ENCODE results near the gene AMH.
"Not testable (repeated sequence)": the region's sequence is repeated elsewhere in the genome, so short reads cannot be mapped to it uniquely, and the experiment has no call there.

The AMH gene

GRCh38 chr19:2249010-2249866 is at the start of gene AMH:
Gene AMH (plus strand): TSS chr19:2249323. CDS start chr19:2249333, 10 bp downstream.
- DNase-seq (ENCODE audit: low read depth), result no peak

GRCh38 chr19:2199861-2200623 is 49.1 kb upstream of the AMH start:
- DNase-seq (ENCODE audit: low read depth), result no peak

- DNase-seq (ENCODE audit: low read depth), result not testable (repeated sequence)
These were observed 48.4 kb upstream of the AMH start for GRCh38 chr19:2200624-2201294.

GRCh38 chr19:2201473-2202148 is 47.5 kb upstream of the AMH start:
- DNase-seq (ENCODE audit: low read depth), result no peak

- no peak for DNase-seq (ENCODE audit: low read depth)
These were observed 46.8 kb upstream of the AMH start for GRCh38 chr19:2202366-2202765.

- DNase-seq (ENCODE audit: low read depth), result no peak
These were observed 42.1 kb upstream of the AMH start for GRCh38 chr19:2207008-2207407.

GRCh38 chr19:2207991-2208860 is 40.9 kb upstream of the AMH start:
- DNase-seq (ENCODE audit: low read depth), result peak; percentile 34

- DNase-seq (ENCODE audit: low read depth), result no peak
These were observed 40.1 kb upstream of the AMH start for GRCh38 chr19:2208975-2209374.

- no peak for DNase-seq (ENCODE audit: low read depth)
These were observed 39.7 kb upstream of the AMH start for GRCh38 chr19:2209408-2209807.

- DNase-seq (ENCODE audit: low read depth), result no peak
These were observed 38.9 kb upstream of the AMH start for GRCh38 chr19:2210206-2210605.

- no peak for DNase-seq (ENCODE audit: low read depth)
These were observed 38.0 kb upstream of the AMH start for GRCh38 chr19:2210987-2211740.

- no peak for DNase-seq (ENCODE audit: low read depth)
These were observed 36.0 kb upstream of the AMH start for GRCh38 chr19:2212861-2213711.

GRCh38 chr19:2213799-2214198 is 35.3 kb upstream of the AMH start:
- DNase-seq (ENCODE audit: low read depth), result no peak

GRCh38 chr19:2214251-2214650 is 34.9 kb upstream of the AMH start:
- no peak for DNase-seq (ENCODE audit: low read depth)

- DNase-seq (ENCODE audit: low read depth), result no peak
These were observed 33.8 kb upstream of the AMH start for GRCh38 chr19:2215281-2215751.

GRCh38 chr19:2216361-2217225 is 32.5 kb upstream of the AMH start:
- no peak for DNase-seq (ENCODE audit: low read depth)

GRCh38 chr19:2217591-2217990 is 31.5 kb upstream of the AMH start:
- no peak for DNase-seq (ENCODE audit: low read depth)

- no peak for DNase-seq (ENCODE audit: low read depth)
These were observed 29.4 kb upstream of the AMH start for GRCh38 chr19:2219726-2220125.
